ENCODE measurements around the gene MARCHF5. TPM values are rescaled to one million over a fixed set of nuclear protein-coding genes. Genes with fewer than 3 reads are reported as not detected.

MARCHF5 gene
- total and polyA plus RNA-seq, 2 donors from 2014 or later: 24.2 to 36.1 TPM

- Histone ChIP-seq H3K4me3 (ENCODE audit: low read length in 3 of 3) (no peak overlapping the region), H3K27ac (ENCODE audit: low read depth in 2 of 2, low read length in 2 of 2) (no peak overlapping the region), H3K36me3 (ENCODE audit: control insufficient read depth in 2 of 3, insufficient read depth in 3 of 3, low read length in 3 of 3) (no peaks in the 10 kb centered on the region), H3K9me3 (ENCODE audit: control insufficient read depth in 2 of 3, insufficient read depth in 1 of 3, low read length in 3 of 3) (no peaks in the 10 kb centered on the region), H3K4me1 (ENCODE audit: control insufficient read depth in 2 of 3, insufficient read depth in 2 of 3, low read depth in 1 of 3, low read length in 3 of 3) (peaks cover 0 to 3% (median 0%) of the 10 kb centered on the region in 3 donors), H3K9ac (ENCODE audit: low read length in 3 of 3) (no peak overlapping the region), H3K27me3 (ENCODE audit: control insufficient read depth, insufficient read depth, low read length) (no peaks in the 10 kb centered on the region)
- DNase-seq (no peak), FAIRE-seq (no peak)
- intact Hi-C loops (cut with DNase I): no loop called here
- TF ChIP-seq CTCF (IDR thresholded peaks at IDR 0.05; ENCODE audit: borderline replicate concordance, extremely low read depth, insufficient read depth): no peak
These were observed 22.8 kb downstream of the MARCHF5 start for GRCh38 chr10:92313750-92314149.

GRCh38 chr10:92316610-92317009, 25.6 kb downstream of the MARCHF5 start:
- H3K27ac ChIP-seq (ENCODE audit: low read depth in 2 of 2, low read length in 2 of 2): no peak overlapping the region
- DNase-seq: no peak
- peaks cover 0 to 2% (median 0%) of the 10 kb centered on the region in 3 donors for H3K9me3 ChIP-seq (ENCODE audit: control insufficient read depth in 2 of 3, insufficient read depth in 1 of 3, low read length in 3 of 3)
- no peak overlapping the region for H3K9ac ChIP-seq (ENCODE audit: low read length in 3 of 3)
- intact Hi-C loops (cut with DNase I): no loop called here
- H3K27me3 ChIP-seq (ENCODE audit: control insufficient read depth, insufficient read depth, low read length): no peaks in the 10 kb centered on the region
- no peak overlapping the region for H3K4me3 ChIP-seq (ENCODE audit: low read length in 3 of 3)
- no peak for FAIRE-seq
- H3K36me3 ChIP-seq (ENCODE audit: control insufficient read depth in 2 of 3, insufficient read depth in 3 of 3, low read length in 3 of 3): no peaks in the 10 kb centered on the region
- TF ChIP-seq CTCF (IDR thresholded peaks at IDR 0.05; ENCODE audit: borderline replicate concordance, extremely low read depth, insufficient read depth): no peak
- H3K4me1 ChIP-seq (ENCODE audit: control insufficient read depth in 2 of 3, insufficient read depth in 2 of 3, low read depth in 1 of 3, low read length in 3 of 3): no peaks in the 10 kb centered on the region

DNA sequence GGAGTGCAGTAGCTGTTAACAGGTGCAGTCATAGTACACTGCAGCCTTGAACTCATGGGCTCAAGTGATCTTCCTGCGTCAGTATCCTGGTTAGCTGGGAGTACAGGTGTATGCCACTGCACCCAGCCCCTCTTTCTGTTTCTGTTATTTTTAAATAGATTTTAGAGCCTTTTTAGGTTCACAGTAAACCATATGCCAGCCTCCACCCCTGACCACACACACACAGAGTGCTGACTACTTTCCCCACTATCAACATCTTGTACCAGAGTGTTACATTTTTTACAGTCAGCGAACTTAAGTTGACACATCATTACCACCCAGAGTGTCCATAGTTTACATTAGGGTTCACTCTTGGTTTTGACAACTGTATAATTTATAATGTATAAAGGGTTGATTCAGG, 32.1 kb downstream of the MARCHF5 start:
- Histone ChIP-seq H3K9ac (ENCODE audit: low read length in 3 of 3) (no peak overlapping the region), H3K36me3 (ENCODE audit: control insufficient read depth in 2 of 3, insufficient read depth in 3 of 3, low read length in 3 of 3) (no peaks in the 10 kb centered on the region), H3K9me3 (ENCODE audit: control insufficient read depth in 2 of 3, insufficient read depth in 1 of 3, low read length in 3 of 3) (peaks cover 0 to 2% (median 0%) of the 10 kb centered on the region in 3 donors), H3K27me3 (ENCODE audit: control insufficient read depth, insufficient read depth, low read length) (no peaks in the 10 kb centered on the region), H3K27ac (ENCODE audit: low read depth in 2 of 2, low read length in 2 of 2) (no peak overlapping the region), H3K4me1 (ENCODE audit: control insufficient read depth in 2 of 3, insufficient read depth in 2 of 3, low read depth in 1 of 3, low read length in 3 of 3) (no peaks in the 10 kb centered on the region), H3K4me3 (ENCODE audit: low read length in 3 of 3) (no peak overlapping the region)
- TF ChIP-seq CTCF (IDR thresholded peaks at IDR 0.05; ENCODE audit: borderline replicate concordance, extremely low read depth, insufficient read depth): no peak
- FAIRE-seq (no peak), DNase-seq (no peak)
- intact Hi-C loops (cut with DNase I): no loop called here

All from kidney (tissue), 14 donors.